Measurements from ENCODE around the gene GORASP1.
"Not testable (repeated sequence)": the region's sequence is repeated elsewhere in the genome, so short reads cannot be mapped to it uniquely, and the experiment has no call there.

Gene GORASP1

GRCh38 chr3:39065197-39065596, 42.2 kb downstream of the GORASP1 start:
- DNase-seq (ENCODE audit: low spot score): peak; percentile 71

GRCh38 chr3:39064646-39065045, 42.8 kb downstream of the GORASP1 start:
- peak; percentile 59 for DNase-seq (ENCODE audit: low spot score)

DNA sequence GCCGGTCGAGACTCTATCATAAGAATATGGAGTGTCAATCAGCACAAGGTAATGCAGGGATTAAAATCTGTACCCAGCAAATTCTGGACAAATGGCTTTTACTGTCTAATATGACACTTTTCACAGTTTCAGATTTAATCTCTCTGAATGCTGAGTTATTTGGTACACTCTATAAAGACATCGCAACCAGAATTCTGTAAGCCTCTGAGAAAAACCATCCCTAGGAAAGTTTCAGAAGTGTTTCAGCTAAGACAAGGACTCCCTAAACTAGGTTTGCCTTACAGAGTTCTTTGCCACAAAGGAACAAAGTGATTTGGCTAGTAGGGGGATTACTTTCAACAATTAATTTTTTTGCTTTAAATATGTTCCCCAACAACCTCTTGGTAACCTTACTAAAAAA, 44.3 kb downstream of the GORASP1 start:
- no peak for DNase-seq (ENCODE audit: low spot score)

GRCh38 chr3:39062180-39062579, 45.2 kb downstream of the GORASP1 start:
- DNase-seq (ENCODE audit: low spot score): no peak

- DNase-seq (ENCODE audit: low spot score): not testable (repeated sequence)
These were observed 46.2 kb downstream of the GORASP1 start for GRCh38 chr3:39061228-39061627.

DNA sequence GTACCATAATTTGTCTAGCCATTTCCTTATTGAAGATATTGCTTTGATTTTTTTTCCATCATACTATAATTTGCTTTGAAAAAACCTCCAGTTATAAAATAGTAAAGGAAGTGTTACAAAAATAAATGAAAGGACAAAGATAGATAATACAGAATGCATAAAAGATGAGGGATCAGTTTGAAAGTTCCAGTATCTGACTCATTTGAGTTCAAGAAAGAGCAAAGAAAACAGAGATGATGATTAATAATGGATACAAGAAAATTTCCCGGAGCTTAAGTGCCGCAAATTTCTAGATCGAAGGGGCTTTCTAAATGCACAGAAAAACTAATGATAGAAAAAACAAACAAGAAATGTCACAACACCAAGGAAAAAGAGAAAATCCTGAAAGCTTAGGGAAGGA, 51.3 kb downstream of the GORASP1 start:
- DNase-seq (ENCODE audit: low spot score): no peak

DNA sequence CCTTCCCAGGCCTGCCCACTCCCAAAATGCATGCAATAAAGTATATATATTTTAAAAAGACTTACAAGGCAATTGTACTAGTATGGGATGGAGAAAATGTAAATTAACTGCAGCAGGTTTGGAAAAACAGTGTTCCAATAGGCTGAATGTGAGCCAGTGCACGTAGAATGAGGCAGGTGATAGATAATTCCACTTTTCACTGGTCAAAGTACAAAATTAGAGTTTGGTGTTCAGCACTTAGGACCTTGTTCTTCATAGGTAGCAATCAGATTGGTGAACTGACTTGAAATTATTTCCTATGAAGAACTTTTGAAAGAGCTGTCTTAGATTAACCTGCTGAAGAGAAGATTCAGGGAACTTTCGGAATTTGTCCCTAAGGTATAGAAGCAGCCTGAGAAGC, 53.7 kb downstream of the GORASP1 start:
- DNase-seq (ENCODE audit: low spot score): no peak

DNA sequence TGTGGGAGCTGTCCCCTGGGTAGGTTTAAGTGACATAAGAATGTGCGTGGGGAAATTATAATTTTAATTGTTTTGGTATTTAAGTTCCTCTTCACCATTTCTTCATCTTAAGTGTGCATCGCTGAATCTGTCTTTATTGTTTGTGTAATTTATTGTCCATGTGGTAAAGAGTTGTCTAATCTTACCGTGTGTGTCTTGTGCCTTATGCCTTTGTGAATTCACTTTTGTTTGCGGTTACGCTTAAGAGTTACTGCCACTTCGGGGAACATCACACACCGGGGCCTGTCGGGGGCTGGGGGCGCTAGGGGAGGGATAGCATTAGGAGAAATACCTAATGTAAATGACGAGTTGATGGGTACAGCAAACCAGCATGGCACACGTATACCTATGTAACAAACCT, 54.8 kb downstream of the GORASP1 start:
- no peak for DNase-seq (ENCODE audit: low spot score)

DNA sequence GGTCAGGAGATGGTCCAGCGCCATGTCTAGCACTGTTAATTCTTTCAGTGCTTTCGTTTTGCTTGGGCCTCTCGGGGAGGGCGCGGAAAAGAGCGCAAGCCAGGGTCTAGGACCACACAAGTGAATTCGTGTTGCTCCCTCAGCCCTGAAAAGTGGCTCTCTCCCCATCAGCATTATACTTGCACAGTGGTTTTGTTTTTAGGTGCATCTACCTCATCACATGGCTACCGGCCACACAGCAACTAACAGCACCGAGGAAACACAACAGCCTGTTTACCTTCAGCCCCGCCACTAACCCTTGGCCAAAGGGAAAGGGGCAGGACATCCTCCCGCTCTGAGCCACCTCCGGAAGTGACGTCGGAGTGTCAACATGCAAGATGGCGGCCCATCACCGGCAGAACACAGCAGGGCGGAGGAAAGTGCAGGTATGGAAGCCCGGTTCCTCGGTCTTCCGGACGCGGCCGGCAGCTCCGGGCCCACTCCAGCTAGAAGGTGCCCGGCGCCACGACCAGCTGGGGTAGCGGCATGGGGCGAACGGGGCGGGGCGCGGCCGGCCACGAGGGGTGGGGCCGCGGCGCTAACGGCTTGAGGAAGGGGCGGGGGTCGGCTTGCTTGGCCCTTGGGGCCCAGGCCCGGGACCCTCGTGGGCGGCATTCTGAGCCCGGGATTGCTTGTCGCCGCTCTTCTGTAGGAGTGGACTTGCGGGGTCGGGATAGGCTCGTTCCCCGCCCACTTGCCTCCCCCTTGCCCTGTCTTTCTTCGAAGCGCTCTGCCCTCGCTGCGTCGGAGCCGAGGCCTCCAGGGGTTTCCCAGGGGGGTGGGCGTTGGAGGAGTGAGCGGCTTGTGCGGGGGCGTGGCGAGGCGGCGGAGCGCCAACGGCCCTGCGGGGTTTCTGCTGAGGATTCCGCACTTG, 55.5 kb downstream of the GORASP1 start, which contains the start of the genes SCN11A and WDR48:
Gene SCN11A (minus strand): TSS at position 296 of the 913 bp plus-strand sequence. CDS start 101,582 bp downstream, outside the sequence.
Gene WDR48 (plus strand): TSS at position 368 of the 913 bp plus-strand sequence. CDS start 10 bp downstream, at position 378.
- DNase-seq (ENCODE audit: low spot score): peak; percentile 95

GRCh38 chr3:39050029-39050428, 57.4 kb downstream of the GORASP1 start:
- no peak for DNase-seq (ENCODE audit: low spot score)

All from AG20443 (cell line).